Stimulated activated naive CD4-positive, alpha-beta T cell (primary cell): ENCODE results near the gene RWDD2A.
"Not testable (repeated sequence)": the region's sequence is repeated elsewhere in the genome, so short reads cannot be mapped to it uniquely, and the experiment has no call there.

ENCODE experiments used
- DNase-seq, 6 experiments: peaks; one replicate each; lab custom pipeline; 2025; lab: John Stamatoyannopoulos, UW

RWDD2A gene

GRCh38 chr6:83192871-83193746 is at the start of gene RWDD2A, which contains the start of gene PGM3:
Gene RWDD2A, plus strand, starts transcription at chr6:83193357. Its CDS starts 1,095 bp downstream, at chr6:83194452.
Gene PGM3, minus strand, starts transcription at chr6:83193265. Its CDS starts 2,253 bp downstream, at chr6:83191012.
- DNase-seq, result peak; percentile 82 to 89 (median 85)

DNA sequence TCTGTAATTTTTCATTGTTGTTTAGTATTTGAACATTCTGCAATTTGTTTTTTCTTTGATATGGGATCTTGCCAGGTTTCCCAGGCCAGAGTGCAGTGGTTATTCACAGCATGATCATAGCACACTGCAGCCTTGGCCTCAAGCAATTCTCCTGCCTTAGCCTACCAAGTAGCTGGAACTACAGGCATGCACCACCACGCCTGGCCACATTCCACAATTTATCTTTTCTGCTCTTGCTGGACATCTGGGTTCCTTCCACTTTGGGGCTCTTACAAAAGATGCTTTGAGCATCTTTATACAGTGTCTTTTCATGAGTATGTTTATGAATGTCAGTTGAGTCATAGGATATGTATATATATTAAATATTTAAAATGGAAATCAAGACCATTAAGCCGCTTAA is 42.0 kb upstream of the RWDD2A start:
- DNase-seq, result no peak

GRCh38 chr6:83152913-83153312 is 40.2 kb upstream of the RWDD2A start:
- no peak for DNase-seq

GRCh38 chr6:83153883-83154521 is 39.2 kb upstream of the RWDD2A start:
- no peak for DNase-seq

GRCh38 chr6:83155794-83156193 is 37.4 kb upstream of the RWDD2A start:
- DNase-seq, result no peak

DNA sequence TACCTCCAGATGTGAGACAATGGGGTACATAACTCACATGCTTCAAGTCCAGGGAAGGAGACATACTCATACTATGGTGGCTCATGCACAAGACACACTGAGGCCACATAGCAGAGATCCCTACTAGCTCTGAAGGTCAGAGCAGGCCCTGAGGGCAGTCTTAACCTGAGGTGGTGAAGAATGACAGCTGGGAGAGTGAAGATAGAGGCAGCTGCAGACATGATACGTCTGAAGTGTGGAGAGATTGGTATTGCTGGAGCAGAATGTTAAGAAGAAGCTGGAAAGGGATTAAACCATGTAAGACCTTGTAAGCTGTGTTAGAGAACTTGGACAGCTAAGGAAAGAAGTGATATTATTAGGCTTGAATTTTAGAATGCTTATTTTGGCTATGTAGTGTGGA is 33.0 kb upstream of the RWDD2A start:
- no peak for DNase-seq

- no peak for DNase-seq
These were observed 25.4 kb upstream of the RWDD2A start for GRCh38 chr6:83167726-83168278.

GRCh38 chr6:83168556-83168955 is 24.6 kb upstream of the RWDD2A start:
- DNase-seq, result no peak

GRCh38 chr6:83169106-83169505 is 24.1 kb upstream of the RWDD2A start:
- DNase-seq, result no peak

DNA sequence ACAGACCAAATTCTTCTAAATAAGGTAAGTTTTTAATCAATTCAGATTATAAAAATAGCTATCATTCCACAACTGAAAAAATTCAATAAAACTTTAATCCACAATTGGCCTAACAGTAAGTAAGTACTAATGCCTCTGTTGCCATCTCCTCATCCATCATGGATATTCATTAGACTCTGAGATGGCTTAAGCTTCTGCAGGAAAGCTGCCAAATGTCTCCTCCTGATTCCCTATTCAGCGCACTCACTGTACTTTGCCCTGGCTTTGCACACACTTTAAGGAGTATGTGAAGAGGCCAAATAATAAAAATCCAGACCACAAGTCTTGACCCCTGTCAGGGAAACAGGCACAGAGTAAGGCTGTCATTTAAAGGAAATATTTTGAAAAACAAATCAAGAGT is 23.6 kb upstream of the RWDD2A start:
- DNase-seq, result no peak

- no peak for DNase-seq
These were observed 16.9 kb upstream of the RWDD2A start for GRCh38 chr6:83176246-83176645.

- no peak for DNase-seq
These were observed 12.7 kb upstream of the RWDD2A start for GRCh38 chr6:83180426-83180950.

GRCh38 chr6:83182114-83182513 is 11.0 kb upstream of the RWDD2A start:
- no peak for DNase-seq

- DNase-seq, result no peak
These were observed 9.9 kb upstream of the RWDD2A start for GRCh38 chr6:83183082-83183828.

DNA sequence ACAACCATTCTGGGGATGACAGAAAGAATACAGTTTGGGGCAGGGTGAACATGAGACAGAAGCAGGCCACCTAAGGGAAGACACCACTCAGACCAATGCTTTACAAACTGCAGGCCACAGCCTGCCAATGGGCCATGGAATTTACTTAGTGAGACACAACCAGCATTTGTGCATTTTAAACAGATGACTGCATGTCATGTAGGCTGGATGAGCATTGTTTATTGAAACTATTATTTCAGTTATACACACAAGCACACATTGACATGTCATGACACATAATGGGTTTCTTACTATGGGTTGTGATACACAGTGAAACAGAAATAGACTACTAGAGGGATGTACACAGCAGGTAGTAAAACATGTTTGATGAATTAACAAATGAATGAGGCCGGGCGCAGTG is 8.1 kb upstream of the RWDD2A start:
- DNase-seq, result no peak

DNA sequence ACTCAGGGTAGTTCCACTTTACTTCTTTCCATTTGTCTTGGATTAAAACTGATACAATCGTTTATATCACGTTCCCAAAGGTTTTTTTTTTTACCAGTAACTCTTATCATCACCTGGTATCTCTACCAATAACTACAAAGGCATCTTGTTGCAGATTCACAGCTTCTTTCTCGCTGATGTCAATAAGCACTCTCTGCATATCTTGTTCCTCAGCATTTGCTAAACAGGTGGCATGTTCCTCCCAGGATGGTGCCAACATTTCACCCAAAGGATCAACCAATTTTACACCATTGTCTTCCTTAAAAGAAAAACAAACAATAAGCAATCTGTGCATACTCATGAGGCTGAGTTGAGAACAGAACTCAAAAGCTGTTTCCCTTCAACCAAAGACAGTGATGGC is 4.7 kb upstream of the RWDD2A start:
- no peak for DNase-seq

GRCh38 chr6:83190626-83191025 is 2.5 kb upstream of the RWDD2A start:
- DNase-seq, result no peak

GRCh38 chr6:83191974-83192373 is 1.2 kb upstream of the RWDD2A start:
- not testable (repeated sequence) for DNase-seq

DNA sequence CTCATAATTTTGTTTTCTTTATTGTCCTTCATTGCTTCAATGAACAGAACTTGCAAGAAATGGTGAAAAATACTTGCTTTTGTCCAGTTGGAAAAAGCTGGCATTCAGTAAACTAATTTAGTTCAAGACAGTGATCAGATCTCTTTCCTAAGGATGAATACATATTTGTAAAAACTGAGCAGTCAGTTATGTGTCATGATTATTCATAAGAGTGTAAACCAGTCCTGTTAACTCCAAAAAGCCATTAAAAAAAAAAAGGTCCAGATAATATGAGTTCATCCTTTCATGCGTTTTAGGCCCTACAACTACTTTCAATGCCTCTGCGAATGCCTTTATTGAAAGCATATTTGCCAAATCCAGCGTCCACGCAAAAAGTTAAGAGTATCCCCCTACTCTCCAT is 701 bp upstream of the RWDD2A start:
- DNase-seq, result peak in 1 of 6 experiments; percentile 25

- peak in 4 of 6 experiments; percentile 19 to 54 (median 38) for DNase-seq
These were observed 800 bp downstream of the RWDD2A start for GRCh38 chr6:83193747-83194566.
